ENCODE measurements around the gene LAMTOR5.
"Not testable (repeated sequence)": the region's sequence is repeated elsewhere in the genome, so short reads cannot be mapped to it uniquely, and the experiment has no call there.

Gene LAMTOR5

DNA sequence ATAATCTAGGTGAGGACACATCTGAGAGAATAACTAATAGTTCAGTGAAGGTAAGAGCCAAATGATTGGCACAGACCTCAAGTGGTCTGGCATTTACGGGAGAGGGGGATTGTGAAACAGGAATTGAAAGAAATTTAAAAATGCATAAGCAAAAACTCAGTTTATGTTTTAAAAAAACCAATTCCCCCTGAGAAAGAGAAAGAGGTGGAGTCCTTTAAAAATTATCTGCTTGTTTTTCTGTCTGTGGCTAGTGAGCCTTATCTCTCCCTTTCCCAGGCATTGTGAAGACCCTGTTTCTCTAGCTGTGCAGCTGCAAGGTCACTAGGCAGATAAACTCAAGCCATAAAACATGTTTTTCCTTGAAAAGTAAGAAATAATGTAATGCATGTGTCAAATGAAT, 5.6 kb upstream of the LAMTOR5 start:
- not testable (repeated sequence) for H3K9me3 ChIP-seq (ENCODE audit: control insufficient read depth, low read length); H3K36me3 ChIP-seq (ENCODE audit: control insufficient read depth, insufficient read depth, low read length); H3K27ac ChIP-seq (ENCODE audit: insufficient read depth, low read length, poor library complexity, severe bottlenecking); DNase-seq; H3K27me3 ChIP-seq (replicated peaks; ENCODE audit: control insufficient read depth, insufficient read depth, low read length, poor library complexity, severe bottlenecking); H3K4me1 ChIP-seq (ENCODE audit: control insufficient read depth, insufficient read depth, low read length, poor library complexity, severe bottlenecking); H3K4me3 ChIP-seq (ENCODE audit: insufficient read depth, low read depth, low read length, poor library complexity, severe bottlenecking)

DNA sequence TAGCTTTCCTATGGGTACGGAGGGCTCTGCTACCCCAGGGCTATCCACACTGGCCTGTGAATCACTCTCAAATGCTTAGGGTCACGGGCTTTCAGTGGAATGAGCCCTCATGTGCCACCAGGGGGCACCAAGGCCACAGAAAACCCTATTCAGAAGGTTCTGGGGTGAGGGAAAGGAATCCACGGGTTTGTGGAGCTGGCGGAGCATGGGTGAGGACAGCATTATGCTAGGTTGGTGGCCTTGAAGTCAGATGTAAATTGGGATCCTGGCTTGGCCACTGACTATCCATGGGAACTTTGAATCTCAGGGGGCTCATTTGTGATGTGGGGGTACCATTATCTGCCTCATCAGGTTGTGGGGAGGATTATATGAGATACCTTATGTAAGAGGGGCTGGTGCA, 5.1 kb upstream of the LAMTOR5 start:
- no peaks in the 10 kb centered on the region for H3K9me3 ChIP-seq (ENCODE audit: control insufficient read depth, low read length)
- H3K27ac ChIP-seq (ENCODE audit: insufficient read depth, low read length, poor library complexity, severe bottlenecking) = no peak overlapping the region
- no peaks in the 10 kb centered on the region for H3K36me3 ChIP-seq (ENCODE audit: control insufficient read depth, insufficient read depth, low read length)
- H3K4me3 ChIP-seq (ENCODE audit: insufficient read depth, low read depth, low read length, poor library complexity, severe bottlenecking) = no peak overlapping the region
- DNase-seq = peak; percentile 10 to 42 (median 33)
- H3K27me3 ChIP-seq (replicated peaks; ENCODE audit: control insufficient read depth, insufficient read depth, low read length, poor library complexity, severe bottlenecking) = no peaks in the 10 kb centered on the region
- H3K4me1 ChIP-seq (ENCODE audit: control insufficient read depth, insufficient read depth, low read length, poor library complexity, severe bottlenecking) = peaks cover 3% of the 10 kb centered on the region

DNA sequence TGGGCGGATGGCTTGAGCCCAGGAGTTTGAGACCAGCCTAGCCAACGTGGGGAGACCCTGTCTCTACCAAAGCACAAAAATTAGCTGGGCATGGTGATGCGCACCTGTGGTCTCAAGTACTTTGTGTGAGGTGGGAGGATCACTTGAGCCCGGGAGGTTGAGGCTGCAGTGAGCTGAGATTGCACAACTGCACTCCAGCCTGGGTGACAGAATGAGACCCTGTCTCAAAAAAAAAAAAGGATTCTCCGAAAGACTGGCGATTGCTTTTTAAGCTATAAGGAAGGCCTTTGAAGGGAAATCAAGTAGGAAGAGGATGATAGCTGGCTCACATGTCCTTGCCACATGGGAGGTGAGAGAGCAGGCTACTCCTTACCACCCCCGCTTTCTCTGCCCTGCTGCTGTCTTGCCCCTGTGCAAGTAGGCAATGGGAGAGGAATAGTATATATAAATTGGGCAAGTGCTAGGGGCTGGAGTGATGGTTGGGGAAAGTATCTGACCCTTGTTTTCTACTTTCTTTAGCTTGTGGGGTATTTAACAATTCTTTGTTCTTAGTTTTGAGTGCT, 3.8 kb upstream of the LAMTOR5 start:
- H3K4me3 ChIP-seq (ENCODE audit: insufficient read depth, low read depth, low read length, poor library complexity, severe bottlenecking) = no peak overlapping the region
- H3K27me3 ChIP-seq (replicated peaks; ENCODE audit: control insufficient read depth, insufficient read depth, low read length, poor library complexity, severe bottlenecking) = no peaks in the 10 kb centered on the region
- no peak for DNase-seq
- peaks cover 8% of the 10 kb centered on the region for H3K4me1 ChIP-seq (ENCODE audit: control insufficient read depth, insufficient read depth, low read length, poor library complexity, severe bottlenecking)
- no peak overlapping the region for H3K27ac ChIP-seq (ENCODE audit: insufficient read depth, low read length, poor library complexity, severe bottlenecking)
- no peaks in the 10 kb centered on the region for H3K9me3 ChIP-seq (ENCODE audit: control insufficient read depth, low read length)
- H3K36me3 ChIP-seq (ENCODE audit: control insufficient read depth, insufficient read depth, low read length) = no peaks in the 10 kb centered on the region

- Histone ChIP-seq H3K36me3 (ENCODE audit: control insufficient read depth, insufficient read depth, low read length) (peaks cover 9% of the 10 kb centered on the region), H3K27ac (ENCODE audit: insufficient read depth, low read length, poor library complexity, severe bottlenecking) (no peak overlapping the region), H3K27me3 (replicated peaks; ENCODE audit: control insufficient read depth, insufficient read depth, low read length, poor library complexity, severe bottlenecking) (no peaks in the 10 kb centered on the region), H3K9me3 (ENCODE audit: control insufficient read depth, low read length) (no peaks in the 10 kb centered on the region), H3K4me1 (ENCODE audit: control insufficient read depth, insufficient read depth, low read length, poor library complexity, severe bottlenecking) (peaks cover 8% of the 10 kb centered on the region), H3K4me3 (ENCODE audit: insufficient read depth, low read depth, low read length, poor library complexity, severe bottlenecking) (no peak overlapping the region)
- DNase-seq = no peak
Observed at GRCh38 chr1:110409316-110409715, 1.8 kb upstream of the LAMTOR5 start.

DNA sequence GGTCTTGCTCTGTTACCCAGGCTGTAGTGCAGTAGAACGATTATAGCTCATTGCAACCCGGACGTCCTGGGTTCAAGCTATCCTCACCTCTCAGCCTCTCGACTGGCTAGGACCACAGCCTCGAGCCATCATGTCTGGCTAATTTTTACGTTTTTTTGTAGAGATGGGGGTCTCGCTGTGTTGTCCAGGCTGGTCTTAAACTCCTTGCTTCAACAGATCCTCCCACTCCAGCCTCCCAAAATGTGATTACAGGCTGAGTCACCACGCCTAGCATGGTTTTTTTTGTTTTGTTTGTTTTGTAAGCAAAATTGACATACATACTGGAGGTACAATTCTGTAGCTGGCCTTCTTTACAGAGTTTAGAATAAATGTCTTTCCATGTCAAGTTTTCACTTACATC, 994 bp upstream of the LAMTOR5 start:
- peak overlapping the region; percentile 94 for H3K4me3 ChIP-seq (ENCODE audit: insufficient read depth, low read depth, low read length, poor library complexity, severe bottlenecking)
- no peaks in the 10 kb centered on the region for H3K9me3 ChIP-seq (ENCODE audit: control insufficient read depth, low read length)
- DNase-seq = no peak
- no peaks in the 10 kb centered on the region for H3K27me3 ChIP-seq (replicated peaks; ENCODE audit: control insufficient read depth, insufficient read depth, low read length, poor library complexity, severe bottlenecking)
- H3K4me1 ChIP-seq (ENCODE audit: control insufficient read depth, insufficient read depth, low read length, poor library complexity, severe bottlenecking) = peaks cover 8% of the 10 kb centered on the region
- H3K27ac ChIP-seq (ENCODE audit: insufficient read depth, low read length, poor library complexity, severe bottlenecking) = no peak overlapping the region
- H3K36me3 ChIP-seq (ENCODE audit: control insufficient read depth, insufficient read depth, low read length) = peaks cover 17% of the 10 kb centered on the region

GRCh38 chr1:110406407-110406806, 1.1 kb downstream of the LAMTOR5 start:
- H3K4me1 ChIP-seq (ENCODE audit: control insufficient read depth, insufficient read depth, low read length, poor library complexity, severe bottlenecking); DNase-seq; H3K27me3 ChIP-seq (replicated peaks; ENCODE audit: control insufficient read depth, insufficient read depth, low read length, poor library complexity, severe bottlenecking); H3K9me3 ChIP-seq (ENCODE audit: control insufficient read depth, low read length): not testable (repeated sequence)
- H3K36me3 ChIP-seq (ENCODE audit: control insufficient read depth, insufficient read depth, low read length) = peaks cover 38% of the 10 kb centered on the region
- peak overlapping the region; percentile 83 for H3K27ac ChIP-seq (ENCODE audit: insufficient read depth, low read length, poor library complexity, severe bottlenecking)
- peak overlapping the region; percentile 94 for H3K4me3 ChIP-seq (ENCODE audit: insufficient read depth, low read depth, low read length, poor library complexity, severe bottlenecking)

GRCh38 chr1:110404401-110404800, 3.1 kb downstream of the LAMTOR5 start:
- Histone ChIP-seq H3K27ac (ENCODE audit: insufficient read depth, low read length, poor library complexity, severe bottlenecking) (no peak overlapping the region), H3K27me3 (replicated peaks; ENCODE audit: control insufficient read depth, insufficient read depth, low read length, poor library complexity, severe bottlenecking) (no peaks in the 10 kb centered on the region), H3K4me3 (ENCODE audit: insufficient read depth, low read depth, low read length, poor library complexity, severe bottlenecking) (no peak overlapping the region), H3K4me1 (ENCODE audit: control insufficient read depth, insufficient read depth, low read length, poor library complexity, severe bottlenecking) (peaks cover 8% of the 10 kb centered on the region), H3K9me3 (ENCODE audit: control insufficient read depth, low read length) (no peaks in the 10 kb centered on the region), H3K36me3 (ENCODE audit: control insufficient read depth, insufficient read depth, low read length) (peaks cover 53% of the 10 kb centered on the region)
- no peak for DNase-seq

- H3K4me3 ChIP-seq (ENCODE audit: insufficient read depth, low read depth, low read length, poor library complexity, severe bottlenecking) = no peak overlapping the region
- H3K9me3 ChIP-seq (ENCODE audit: control insufficient read depth, low read length) = no peaks in the 10 kb centered on the region
- no peak overlapping the region for H3K27ac ChIP-seq (ENCODE audit: insufficient read depth, low read length, poor library complexity, severe bottlenecking)
- peaks cover 8% of the 10 kb centered on the region for H3K4me1 ChIP-seq (ENCODE audit: control insufficient read depth, insufficient read depth, low read length, poor library complexity, severe bottlenecking)
- H3K27me3 ChIP-seq (replicated peaks; ENCODE audit: control insufficient read depth, insufficient read depth, low read length, poor library complexity, severe bottlenecking) = no peaks in the 10 kb centered on the region
- DNase-seq = no peak
- H3K36me3 ChIP-seq (ENCODE audit: control insufficient read depth, insufficient read depth, low read length) = peaks cover 53% of the 10 kb centered on the region
Observed at GRCh38 chr1:110403805-110404204, 3.7 kb downstream of the LAMTOR5 start.

GRCh38 chr1:110396259-110396958, 11.1 kb downstream of the LAMTOR5 start:
- not testable (repeated sequence) for DNase-seq; H3K27me3 ChIP-seq (replicated peaks; ENCODE audit: control insufficient read depth, insufficient read depth, low read length, poor library complexity, severe bottlenecking); H3K9me3 ChIP-seq (ENCODE audit: control insufficient read depth, low read length); H3K27ac ChIP-seq (ENCODE audit: insufficient read depth, low read length, poor library complexity, severe bottlenecking); H3K4me1 ChIP-seq (ENCODE audit: control insufficient read depth, insufficient read depth, low read length, poor library complexity, severe bottlenecking); H3K4me3 ChIP-seq (ENCODE audit: insufficient read depth, low read depth, low read length, poor library complexity, severe bottlenecking)
- peaks cover 15% of the 10 kb centered on the region for H3K36me3 ChIP-seq (ENCODE audit: control insufficient read depth, insufficient read depth, low read length)

DNA sequence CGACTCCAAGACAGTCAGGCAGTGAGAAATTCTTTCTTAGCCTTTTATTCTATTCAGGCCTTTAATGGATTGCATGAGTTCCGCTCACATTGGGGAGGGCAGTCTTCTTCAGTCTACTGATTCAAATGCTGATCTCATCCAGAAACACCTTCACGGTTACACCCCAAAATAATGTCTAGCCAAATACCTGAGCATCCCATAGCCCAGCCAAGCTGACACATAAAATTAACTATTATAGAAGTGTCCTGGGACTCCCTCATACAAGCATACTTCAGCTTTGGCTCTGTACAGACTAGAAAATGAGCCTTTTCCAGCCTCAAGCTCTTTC, 13.0 kb downstream of the LAMTOR5 start:
- H3K27ac ChIP-seq (ENCODE audit: insufficient read depth, low read length, poor library complexity, severe bottlenecking) = no peak overlapping the region
- H3K27me3 ChIP-seq (replicated peaks; ENCODE audit: control insufficient read depth, insufficient read depth, low read length, poor library complexity, severe bottlenecking) = no peaks in the 10 kb centered on the region
- no peak for DNase-seq
- no peaks in the 10 kb centered on the region for H3K9me3 ChIP-seq (ENCODE audit: control insufficient read depth, low read length)
- H3K4me3 ChIP-seq (ENCODE audit: insufficient read depth, low read depth, low read length, poor library complexity, severe bottlenecking) = no peak overlapping the region
- H3K36me3 ChIP-seq (ENCODE audit: control insufficient read depth, insufficient read depth, low read length) = no peaks in the 10 kb centered on the region
- H3K4me1 ChIP-seq (ENCODE audit: control insufficient read depth, insufficient read depth, low read length, poor library complexity, severe bottlenecking) = no peaks in the 10 kb centered on the region
